ENCODE results near the gene IFI44L.

IFI44L gene

DNA sequence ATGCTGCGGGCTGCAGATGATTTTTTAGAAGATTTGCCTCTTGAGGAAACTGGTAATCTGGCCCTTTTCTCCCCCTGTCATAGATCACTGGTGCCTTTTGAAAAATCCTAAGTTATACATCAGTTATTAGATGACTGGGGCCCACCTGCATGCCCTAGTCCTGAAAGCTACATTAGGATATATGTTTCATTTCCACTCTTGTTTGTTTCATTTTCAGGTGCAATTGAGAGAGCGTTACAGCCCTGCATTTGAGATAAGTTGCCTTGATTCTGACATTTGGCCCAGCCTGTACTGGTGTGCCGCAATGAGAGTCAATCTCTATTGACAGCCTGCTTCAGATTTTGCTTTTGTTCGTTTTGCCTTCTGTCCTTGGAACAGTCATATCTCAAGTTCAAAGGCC is 21.3 kb downstream of the IFI44L start:
- DNase-seq (ENCODE audit: low spot score), result no peak

DNA sequence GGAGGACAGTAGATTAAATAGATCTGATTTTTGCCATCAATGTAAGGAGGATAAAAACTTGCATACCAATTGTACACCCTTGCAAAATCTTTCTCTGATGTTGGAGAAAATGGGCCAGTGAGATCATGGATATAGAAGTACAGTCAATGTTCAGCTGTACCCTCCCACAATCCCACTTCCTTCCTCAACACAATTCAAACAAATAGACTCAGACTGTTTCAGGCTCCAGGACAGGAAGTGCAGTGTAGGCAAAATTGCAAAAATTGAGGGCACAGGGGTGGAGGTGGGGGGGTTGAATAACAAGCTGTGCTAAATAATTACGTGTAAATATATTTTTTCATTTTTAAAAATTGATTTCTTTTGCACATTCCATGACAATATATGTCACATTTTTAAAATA is 25.5 kb downstream of the IFI44L start:
- peak; percentile 54 for DNase-seq (ENCODE audit: low spot score)

DNA sequence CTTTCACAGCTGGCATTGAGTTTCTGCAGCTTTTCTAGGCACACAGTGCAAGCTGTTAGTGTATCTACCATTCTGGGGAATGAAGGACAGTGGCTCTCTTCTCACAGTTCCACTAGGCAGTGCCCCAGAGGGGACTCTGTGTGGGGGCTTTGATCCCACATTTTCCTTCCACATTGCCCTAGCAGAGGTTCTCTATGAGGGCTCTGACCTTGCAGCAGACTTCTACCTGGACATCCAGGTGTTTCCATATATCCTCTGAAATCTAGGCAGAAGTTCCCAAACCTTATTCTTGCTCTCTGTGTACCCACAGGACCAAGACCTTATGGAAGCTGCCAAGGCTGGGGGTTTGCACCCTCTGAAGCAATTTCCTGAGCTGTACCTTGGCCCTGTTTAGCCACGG is 27.0 kb downstream of the IFI44L start:
- DNase-seq (ENCODE audit: low spot score), result no peak

DNA sequence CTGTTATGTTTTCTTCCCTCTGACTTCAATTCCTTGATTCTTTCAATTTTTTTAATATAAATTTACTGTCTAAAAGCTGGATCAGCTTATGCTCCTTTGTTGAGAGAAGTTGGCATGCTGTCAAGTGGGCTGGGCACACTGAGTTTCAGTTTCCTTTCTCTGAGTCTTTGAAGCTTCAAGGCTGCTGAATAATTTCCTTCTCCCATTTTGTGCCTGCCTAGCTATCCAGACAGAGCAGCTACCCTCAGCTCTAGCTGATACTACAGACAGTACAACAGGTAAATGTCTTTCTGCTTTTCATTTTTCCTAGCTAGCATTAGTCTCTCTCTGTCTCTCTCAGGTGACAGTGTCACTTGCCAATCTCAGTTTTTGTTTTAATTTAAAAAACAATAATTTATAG is 29.4 kb downstream of the IFI44L start, which contains the start of gene IFI44:
Gene IFI44, plus strand, starts transcription at position 204 of the 400 bp plus-strand sequence. CDS start 365 bp downstream, outside the sequence.
- peak; percentile 76 for DNase-seq (ENCODE audit: low spot score)

DNA sequence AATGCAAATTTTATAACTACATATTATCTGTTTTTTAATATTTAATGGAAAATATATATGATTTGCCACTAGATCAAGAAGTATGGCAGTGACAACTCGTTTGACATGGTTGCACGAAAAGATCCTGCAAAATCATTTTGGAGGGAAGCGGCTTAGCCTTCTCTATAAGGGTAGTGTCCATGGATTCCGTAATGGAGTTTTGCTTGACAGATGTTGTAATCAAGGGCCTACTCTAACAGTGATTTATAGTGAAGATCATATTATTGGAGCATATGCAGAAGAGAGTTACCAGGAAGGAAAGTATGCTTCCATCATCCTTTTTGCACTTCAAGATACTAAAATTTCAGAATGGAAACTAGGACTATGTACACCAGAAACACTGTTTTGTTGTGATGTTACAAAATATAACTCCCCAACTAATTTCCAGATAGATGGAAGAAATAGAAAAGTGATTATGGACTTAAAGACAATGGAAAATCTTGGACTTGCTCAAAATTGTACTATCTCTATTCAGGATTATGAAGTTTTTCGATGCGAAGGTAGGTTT is 29.9 kb downstream of the IFI44L start:
- DNase-seq (ENCODE audit: low spot score), result no peak

DNA sequence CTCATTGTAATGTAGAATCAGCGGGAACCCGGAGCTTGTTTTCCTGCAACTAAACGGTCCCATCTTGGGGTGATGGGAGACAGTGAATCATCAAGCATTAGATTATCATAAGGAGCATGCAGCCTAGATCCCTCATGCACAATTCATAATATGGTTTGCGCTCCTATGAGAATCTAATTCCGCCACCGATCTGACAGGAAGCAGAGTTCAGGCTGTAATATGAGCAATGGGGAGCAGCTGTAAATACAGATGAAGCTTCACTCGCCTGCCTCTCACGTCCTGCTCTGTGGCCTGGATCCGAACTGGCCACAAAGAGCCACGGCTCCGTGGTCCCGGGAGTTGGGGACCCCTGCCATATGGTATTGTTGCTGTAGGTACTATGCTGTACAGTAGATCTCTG is 31.0 kb downstream of the IFI44L start:
- DNase-seq (ENCODE audit: low spot score), result peak; percentile 37

DNA sequence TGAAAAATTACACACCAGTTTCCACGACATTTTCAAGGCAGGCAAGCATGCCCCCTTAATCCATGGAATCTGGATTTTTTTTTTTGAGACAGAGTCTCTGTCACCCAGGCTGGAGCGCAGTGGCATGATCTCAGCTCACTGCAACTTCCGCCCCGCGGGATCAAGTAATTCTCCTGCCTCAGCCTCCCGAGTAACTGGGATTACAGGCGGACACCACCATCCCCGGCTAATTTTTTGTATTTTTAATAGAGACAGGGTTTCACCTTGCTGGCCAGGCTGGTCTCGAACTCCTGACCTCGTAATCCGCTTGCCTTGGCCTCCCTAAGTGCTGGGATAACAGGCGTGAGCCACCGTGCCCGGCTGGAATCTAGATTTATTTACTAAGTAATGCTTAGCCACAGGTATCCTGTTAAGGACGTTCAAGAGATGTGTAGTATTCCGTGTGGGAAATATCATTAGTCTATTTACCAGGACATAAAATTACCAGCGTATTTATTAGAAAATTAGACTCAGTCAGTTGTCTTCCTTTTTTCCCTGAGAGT is 31.8 kb downstream of the IFI44L start:
- DNase-seq (ENCODE audit: low spot score), result no peak

DNA sequence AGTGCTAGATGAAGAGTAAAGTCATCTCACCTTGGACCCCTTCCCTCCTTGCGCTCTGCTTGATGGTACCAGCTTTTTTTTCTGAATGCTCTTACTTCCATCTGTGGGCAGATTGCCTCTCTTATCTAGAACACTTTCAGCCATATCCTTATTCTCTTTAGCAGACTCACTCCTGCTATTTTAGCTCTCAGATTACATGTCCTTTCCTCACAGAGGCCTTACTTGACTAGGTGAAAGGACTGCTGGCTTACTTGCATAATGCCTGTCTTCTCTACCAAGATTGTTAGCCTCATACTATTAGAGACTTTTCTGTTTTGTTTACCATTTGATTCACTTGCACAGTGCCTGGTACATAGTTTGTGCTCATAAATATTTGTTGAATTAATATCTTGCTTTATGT is 38.7 kb downstream of the IFI44L start:
- DNase-seq (ENCODE audit: low spot score), result no peak

DNA sequence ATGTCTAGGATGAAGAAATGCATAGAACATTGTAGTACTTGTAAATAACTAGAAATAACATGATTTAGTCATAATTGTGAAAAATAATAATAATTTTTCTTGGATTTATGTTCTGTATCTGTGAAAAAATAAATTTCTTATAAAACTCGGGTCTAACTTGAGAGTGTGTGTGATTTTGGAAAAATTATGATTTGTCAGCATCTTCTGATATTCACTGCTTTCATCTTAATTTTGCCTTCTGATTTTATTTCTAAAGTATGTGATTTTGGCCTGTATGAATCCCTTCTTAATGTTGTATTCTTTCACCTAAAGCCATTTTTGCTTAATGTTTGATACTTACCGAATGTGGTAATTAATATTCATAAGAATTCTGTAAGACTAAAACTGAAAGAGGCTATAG is 43.7 kb downstream of the IFI44L start:
- no peak for DNase-seq (ENCODE audit: low spot score)

DNA sequence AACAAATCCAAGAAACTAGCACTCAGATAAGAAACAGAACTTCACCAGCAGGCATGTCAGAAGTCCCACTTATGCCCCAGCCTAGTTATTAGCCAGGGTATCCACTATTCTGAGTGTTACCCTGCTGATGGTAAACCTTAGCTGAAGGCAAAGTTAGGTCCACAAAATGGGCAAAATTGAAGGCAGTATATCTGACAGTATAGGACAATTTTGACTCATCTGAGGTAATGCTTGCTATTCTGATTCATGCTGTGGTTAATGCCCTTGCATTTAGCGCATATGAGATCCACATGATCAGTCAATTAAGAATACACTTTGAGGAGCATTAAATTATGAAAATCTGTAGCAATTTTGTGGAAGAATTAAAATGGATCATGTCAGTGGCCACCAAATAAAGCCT is 44.5 kb downstream of the IFI44L start:
- DNase-seq (ENCODE audit: low spot score), result no peak

DNA sequence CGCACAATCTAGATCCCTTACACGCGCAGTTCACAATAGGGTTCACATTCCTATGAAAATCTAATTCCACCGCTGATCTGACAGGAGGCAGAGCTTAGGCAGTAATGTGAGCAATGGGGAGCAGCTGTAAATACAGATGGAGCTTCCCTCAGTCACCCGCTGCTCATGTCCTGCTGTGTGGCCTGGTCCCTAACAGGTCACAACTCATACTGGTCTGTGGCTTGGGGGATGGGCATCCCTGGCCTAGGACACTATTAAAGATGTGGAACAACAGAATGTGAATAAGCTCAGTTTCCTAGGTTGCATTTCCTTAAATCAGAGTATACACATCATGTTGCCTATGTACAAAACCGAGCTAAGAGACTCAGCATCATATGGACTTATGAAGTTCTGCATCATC is 45.6 kb downstream of the IFI44L start:
- no peak for DNase-seq (ENCODE audit: low spot score)

DNA sequence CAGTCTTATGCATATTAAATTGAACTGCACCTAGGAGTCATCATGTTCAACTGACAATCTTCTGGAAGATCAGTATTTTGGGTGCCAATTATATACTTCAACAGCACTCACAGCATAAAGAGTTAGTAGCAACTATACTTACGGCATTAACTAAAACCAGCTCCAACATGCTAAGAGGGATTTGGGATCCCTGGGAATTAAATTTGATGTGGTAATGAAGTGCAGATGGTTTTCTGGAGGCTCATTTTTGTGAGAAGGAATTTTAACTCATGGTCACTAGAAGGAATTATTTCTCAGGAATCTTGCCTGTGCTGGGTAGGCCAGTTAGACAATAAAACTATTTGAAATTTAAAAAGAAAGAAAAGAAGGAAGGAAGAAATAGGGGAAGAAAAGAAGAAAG is 47.7 kb downstream of the IFI44L start:
- DNase-seq (ENCODE audit: low spot score), result no peak

DNA sequence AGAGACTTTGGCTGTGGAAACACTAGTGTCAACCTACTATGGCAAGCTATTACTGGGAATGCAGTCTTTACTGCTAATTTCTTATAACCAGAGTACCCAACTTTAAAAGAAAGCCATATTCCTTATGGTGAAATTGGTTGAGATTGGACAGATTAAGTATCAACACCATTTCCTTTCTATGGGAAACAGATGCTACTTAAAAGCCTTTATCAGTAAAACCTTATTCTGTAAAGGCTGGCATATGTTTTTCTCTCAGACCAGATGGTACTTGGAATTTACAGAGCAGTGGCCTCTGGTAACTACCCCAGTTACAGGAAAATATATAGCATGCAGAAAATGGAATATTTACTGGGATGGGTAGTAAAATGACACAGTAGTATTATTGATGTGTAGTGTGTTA is 48.2 kb downstream of the IFI44L start:
- DNase-seq (ENCODE audit: low spot score), result no peak

DNA sequence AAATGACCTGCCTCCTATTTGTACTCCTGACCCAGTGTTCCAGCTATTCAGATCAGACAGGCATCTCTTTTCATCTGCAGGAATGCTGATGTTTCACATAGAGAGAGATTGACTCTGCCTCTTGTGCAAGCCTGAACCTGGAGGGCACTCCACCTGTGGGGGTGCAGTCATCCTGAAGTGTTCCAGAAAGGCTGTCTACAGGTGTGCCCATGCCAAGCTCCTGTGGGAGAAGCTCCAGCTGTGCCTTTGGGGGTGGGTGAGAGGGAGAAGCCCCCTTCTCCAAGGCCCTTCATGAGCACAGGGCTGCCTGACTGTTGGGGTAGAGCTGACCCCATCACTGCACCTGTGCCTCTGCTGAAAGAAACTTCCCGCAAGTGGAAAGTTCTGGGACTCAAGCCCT is 52.2 kb downstream of the IFI44L start:
- DNase-seq (ENCODE audit: low spot score), result no peak

DNA sequence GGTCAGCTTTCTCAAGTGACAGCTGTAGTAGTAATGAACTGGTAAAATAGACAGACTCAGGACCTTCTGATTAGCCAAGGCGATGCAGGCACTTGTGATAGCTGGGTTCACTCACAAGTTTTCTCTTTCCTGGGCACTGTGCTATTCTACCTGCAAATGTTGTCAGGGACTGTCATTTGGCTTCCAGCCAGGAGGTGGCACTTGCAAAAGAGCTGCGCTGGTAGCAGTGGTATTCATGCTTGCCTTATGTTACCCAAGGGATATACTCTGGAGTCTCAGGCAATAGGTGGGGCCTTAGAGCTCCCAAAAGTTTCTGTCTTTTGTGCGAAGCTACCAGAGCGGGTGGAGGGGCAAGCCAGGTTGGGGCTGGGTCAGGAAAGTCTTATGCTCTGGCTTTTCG is 52.9 kb downstream of the IFI44L start:
- no peak for DNase-seq (ENCODE audit: low spot score)

DNA sequence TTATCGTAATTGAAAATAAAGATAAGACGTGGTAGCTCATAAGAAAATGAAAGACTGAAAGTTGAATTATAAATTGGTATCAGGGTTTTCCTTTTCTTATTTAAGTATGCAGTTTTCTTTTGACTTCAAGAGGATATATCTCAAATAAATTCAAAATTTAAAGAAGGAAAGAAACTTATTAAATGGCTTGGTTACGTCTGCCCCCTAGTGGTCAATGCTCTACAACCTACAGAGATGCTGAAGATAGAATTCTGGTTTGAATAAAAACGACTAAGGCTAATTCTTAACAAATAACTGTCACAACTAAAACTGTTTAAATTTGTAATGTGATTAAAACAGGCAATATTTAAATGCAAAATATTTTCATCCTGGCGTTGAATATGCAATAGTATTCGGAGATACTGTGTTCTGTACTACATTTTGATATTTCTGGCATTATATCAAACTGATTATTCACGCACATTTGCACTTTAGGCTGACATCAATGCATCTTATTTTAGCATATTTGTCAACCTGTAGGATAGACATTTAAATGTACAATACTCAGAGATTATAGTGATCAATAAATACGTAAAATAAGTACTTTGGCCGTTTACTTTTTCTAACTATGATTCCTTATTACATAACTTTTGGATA is 56.2 kb downstream of the IFI44L start:
- DNase-seq (ENCODE audit: low spot score), result peak; percentile 68

DNA sequence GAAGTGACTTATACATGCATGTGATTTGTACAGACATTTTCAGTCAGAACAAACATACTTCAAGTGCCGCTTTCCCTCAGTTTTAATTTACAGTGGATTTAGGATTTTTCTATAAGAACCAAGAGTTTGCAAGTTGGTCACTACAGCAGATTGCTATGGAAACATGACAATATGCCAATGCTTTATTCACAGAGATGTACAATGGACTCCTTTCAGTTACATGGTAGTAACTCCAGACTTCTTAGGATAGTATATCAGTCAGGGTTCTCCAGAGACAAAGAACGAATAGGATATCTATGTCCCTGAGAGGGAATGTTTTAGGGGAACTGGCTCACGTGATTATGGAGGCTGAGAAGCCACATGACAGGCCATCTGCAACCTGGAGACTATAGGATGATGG is 56.7 kb downstream of the IFI44L start:
- no peak for DNase-seq (ENCODE audit: low spot score)

DNA sequence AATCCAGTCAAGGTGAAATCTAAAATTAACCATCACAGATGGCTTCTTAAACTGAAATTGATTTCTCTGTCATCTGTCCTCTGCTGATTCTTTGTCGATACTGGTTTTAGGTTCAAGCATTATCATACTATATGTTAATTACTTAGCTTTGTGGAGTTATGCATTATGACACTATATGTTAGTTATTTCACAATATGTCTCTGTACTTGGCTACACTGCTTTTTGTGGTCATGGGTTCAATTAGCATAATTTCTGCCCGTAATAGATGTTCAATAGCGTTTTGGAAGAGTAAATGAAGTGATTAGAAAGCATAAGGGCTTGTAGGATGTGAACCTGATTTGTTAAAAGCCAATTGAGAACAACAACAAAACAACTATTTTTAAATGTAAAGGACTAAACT is 57.5 kb downstream of the IFI44L start:
- DNase-seq (ENCODE audit: low spot score), result no peak

DNA sequence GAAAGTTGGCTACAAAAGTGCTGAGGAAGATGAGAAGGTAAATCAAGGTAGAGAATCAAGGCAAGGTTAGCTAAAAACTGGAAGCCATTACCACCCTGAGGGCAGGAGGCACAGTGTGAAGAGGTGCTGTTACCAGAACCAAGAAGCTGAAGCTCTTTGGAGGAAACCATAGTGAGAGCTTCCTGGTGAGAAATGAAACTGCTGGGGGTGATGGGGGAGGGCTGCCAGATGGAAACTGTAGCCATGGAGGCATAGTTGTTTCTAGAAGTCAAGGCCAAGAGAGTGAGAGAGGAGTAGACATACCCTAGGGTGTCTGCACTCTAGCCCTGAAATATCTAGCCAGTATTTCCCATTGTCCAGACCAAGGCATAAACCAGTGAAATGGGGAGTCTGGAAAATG is 58.1 kb downstream of the IFI44L start:
- no peak for DNase-seq (ENCODE audit: low spot score)

DNA sequence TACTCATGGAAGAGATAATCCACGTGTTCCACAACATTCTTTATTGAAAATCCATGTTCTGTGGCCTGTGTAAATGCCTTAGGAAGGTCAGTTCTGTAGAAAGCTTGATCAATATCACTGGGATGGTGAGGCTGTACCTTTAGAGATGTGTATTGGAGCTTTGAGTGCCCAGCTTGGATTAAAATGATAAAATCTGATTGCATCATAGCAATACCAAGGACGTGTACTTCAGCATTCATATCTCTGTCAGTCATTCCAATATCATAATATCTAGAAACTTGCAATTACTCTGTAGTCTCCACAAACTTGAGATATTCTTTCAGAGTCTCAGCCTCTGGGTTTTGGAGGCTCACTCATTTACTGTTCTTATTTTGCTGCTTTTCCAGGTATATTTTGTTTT is 61.0 kb downstream of the IFI44L start:
- no peak for DNase-seq (ENCODE audit: low spot score)

DNA sequence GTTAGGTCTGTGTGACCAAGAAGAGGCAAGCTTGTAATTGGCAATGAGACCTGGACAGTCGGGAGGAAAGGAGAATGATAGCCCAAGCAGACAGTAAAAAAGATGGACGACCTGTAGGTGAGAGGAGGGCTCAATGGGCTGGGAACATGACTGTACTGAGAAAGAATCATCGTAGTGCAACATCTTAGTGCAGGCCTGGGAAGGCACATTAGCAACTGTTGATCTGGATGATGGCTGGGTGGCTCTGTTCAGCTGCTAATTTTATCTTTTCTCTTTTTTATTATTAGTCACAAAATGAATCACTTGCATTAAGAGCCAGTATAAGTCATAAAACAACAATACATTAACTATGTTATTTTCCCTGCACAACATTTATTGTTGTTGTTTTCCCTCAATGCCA is 62.2 kb downstream of the IFI44L start:
- no peak for DNase-seq (ENCODE audit: low spot score)

DNA sequence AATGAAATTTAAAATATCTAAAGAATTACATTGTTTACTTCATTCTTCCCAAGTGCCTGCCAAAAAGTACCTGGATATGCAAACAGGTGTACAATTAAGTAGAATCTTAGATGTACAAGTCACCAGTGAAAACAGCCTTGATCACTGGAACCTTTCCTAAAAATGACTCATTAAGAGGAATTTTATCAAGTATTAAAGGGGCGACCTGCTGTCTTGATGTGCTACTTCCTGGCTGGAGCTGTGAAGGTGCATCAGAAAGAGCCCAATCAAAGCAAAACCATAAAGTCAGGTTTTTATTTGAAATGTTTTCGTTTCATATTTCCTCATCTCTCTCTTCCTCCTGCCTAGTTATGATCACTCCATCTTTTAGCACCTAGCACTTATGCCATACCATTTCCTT is 62.8 kb downstream of the IFI44L start:
- no peak for DNase-seq (ENCODE audit: low spot score)

DNA sequence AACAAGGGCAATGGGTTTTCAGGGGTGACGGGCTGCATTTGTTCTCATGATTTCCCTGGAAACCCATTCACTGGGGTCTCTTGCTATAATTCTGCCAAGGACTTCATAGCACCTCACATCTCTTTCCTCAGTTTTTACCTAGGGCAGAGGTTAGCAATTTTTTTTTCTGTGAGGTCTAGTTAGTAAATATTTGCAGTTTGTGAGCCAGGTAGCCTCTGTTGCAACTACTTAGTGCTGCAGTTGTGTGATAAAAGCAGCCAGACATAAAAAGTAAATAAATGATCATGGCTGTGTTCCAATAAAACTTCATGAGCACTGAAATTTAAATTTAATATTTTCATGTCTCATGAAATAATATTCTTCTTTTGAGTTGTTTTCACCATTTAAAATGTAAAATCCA is 67.1 kb downstream of the IFI44L start:
- DNase-seq (ENCODE audit: low spot score), result no peak

DNA sequence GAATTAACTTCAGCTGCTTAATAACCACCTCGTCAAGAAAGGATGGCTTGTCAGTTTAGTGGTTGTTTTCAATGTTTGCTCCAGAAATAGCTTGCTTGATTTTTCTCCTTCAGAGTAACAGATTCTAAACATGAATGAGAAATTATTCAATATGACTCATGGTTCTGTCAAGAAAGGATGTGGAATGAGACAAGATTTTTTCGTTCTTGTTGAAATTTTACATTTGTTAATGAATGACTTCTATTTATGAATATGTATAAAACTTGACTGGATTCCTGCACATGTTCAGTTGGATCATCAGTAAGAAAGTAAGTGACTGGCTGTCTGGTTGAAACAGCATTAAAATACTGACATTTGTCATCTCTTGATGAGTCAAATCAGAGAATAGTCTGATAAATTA is 67.7 kb downstream of the IFI44L start:
- DNase-seq (ENCODE audit: low spot score), result no peak

Data from CD4-positive, alpha-beta T cell treated with Interleukin-6 at 100 ng/mL for 8 hours (primary cell).